NCI-H1436 (cell line): ENCODE results near the gene GNAT3.

Experiments used
- DNase-seq: peaks from one replicate; lab custom pipeline; 2025; lab: John Stamatoyannopoulos, UW

Gene GNAT3

DNA sequence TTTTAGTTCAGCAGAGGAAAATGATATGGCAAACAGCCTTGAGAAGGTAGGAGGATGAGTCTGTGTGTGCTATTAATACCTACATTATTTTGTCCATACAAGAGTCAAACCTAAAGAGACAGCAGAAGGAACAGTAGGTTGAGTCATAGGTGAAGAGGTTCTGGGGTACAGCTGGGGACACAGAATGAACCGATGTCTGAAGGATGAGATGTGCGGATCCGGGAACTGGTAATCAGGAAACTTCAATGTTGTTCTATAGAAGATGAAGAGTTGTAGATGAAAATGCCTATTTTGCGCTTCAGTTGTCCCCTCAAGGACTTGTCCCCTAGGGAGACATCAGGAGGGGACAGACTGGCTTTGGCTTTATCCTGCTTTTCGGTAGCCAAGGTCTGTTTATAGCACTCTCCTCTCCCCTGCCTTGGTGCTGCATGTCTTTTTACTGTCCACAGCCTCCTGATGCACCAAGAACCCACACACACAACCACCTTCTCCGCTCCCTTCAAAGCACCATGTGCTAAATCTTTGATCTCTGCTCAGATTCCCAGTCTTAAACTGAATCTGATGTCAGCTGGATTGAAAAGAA is 94.6 kb downstream of the GNAT3 start:
- no peak for DNase-seq

DNA sequence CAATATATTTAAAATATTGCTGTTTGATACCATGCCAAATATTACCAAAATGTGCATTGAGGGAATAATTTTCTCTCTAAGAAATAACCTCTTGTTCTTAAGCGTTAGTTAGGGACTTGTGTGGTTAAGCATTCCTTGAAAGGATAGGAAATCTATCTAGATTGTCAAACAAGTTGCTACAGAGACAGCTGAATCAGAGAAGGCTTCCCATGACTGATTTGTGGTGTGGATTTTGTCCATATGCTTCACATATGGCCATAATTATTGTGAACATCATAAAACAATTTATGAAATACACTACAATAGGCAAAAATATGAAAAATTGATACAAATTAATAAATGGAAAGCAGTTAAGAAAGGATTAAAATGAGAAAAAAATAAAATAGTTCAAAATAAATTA is 96.3 kb downstream of the GNAT3 start:
- no peak for DNase-seq

DNA sequence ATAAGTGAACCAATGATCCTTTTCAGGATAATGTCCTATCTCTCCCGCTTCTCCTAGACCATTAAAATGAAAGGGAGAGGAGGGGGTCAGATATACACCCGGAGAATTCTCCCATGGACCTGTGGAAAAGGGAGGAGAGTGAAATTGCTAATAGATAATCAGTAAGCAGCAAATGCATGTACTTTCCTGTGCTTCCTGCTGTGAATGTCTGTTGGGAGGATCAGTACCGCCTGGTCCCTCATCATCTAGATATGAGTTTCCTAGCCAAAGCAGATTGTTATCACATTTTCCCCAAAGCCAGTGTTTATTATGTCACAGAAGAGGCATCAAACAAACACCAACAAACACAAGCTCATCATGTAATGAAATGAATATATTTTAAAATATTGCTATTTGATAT is 96.8 kb downstream of the GNAT3 start:
- DNase-seq = no peak

DNA sequence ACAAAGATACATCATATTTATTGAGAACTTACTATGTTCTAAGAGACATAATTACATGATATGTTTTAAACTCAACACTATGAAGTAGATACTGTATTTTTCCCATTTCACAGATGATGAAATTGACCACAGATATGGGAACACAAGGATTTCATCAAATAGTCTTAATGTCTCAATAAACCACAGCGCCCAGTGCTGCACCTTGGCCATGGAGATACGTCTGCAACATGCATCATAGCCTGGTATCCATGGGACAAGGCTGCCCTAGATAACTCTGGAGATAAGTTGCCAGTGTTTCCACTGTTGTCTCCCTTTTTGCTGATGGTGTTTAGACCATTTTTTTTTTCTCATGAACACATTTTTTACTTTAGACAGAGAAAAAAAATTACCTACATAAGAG is 97.5 kb downstream of the GNAT3 start:
- DNase-seq = no peak

DNA sequence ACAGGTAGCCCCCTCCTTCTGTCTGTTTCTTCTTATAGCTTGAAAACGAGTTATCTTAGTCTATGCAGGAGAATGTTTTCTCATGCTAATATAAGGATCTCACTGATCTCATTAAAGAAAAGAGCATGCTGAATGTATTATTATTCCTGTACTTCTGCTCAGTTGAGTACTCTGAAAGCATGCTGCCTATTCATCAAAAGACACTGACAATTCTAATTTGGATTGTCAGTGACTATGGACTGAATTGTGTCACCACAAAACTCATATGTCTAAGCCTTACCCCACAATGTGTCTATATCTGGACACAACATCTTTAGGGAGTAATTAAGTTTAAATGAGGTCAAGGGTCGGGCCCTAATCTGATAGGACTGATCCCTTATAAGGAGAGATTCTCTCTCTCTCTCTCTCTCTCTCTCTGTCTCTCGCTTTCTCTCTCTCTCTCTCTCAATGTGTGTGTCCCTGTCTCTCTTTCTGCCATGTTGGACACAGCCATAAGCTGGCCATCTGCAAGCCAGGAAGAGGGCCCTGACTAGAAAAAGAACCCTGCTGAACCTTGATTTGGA is 98.4 kb downstream of the GNAT3 start:
- no peak for DNase-seq

DNA sequence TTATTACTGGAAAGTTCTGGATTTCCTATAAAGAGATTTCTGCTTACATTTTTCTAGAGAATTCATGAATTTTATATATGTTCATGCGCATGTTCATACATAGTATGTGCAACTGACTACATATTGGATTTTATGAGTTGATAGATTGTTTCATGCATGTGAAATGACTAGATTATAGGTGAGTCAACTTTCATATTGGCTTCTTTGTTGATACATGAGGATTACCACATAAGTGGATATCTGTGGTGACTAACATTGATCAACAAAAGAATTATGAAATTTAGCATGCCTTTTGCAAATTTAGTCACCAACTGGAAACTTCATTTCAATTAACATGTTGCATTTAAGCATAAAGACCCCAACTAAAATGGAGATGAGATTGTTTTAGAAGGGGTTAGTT is 99.0 kb downstream of the GNAT3 start:
- DNase-seq = no peak

DNA sequence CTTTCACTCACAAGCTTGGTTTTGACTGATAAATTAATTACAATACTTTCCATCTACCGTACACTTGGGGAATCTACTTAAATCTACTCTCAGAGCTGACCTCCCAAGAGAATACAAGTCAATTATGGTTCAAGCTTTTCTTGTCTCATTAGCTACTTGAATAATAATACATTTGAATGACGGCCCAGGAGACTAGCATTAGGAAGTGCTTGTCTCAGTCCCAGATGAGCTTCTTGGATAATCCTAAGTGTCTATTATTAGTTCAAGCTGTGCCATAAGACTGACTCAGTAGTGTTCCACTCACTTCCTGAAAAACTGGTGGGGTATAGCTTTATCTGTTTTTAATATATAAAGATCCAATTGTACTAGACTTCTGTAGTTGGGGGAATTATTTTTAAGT is 100.2 kb downstream of the GNAT3 start:
- DNase-seq = no peak

DNA sequence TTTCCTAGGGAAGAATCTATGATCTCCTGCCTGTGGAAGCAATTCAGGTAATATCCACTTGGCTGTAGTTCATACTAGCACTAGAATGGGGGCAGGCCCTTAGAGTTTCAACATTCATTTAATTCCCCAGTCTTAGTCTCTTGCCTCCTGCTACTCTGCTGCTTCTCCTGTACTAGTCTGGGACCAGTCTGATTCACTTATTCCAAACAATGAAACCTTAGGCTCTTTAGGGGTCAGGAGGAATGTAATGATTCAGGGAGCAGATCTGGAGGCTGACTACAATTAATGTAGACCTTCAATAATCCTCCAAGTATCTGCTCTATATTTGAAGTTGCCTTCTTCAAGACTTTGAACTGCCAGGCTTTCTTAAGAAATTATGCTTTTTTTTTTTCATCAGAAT is 101.8 kb downstream of the GNAT3 start:
- no peak for DNase-seq
